OCI-LY1 (cell line): ENCODE data around the gene CENPX.

ENCODE experiments used
- H2AFZ ChIP-seq: fragments of 200-600 bp; sonication (generic), shearing (Covaris generic); 2 replicates; pipeline ENCODE4 v1.6.0; 2014; ENCODE audit warnings: antibody characterized with exemption, mild to moderate bottlenecking, low read length
- H3F3A ChIP-seq: fragments of 200-600 bp; sonication (generic), shearing (Covaris generic); 2 replicates; pipeline ENCODE4 v1.6.0; 2014; ENCODE audit warnings: mild to moderate bottlenecking, antibody characterized with exemption, low read length, moderate library complexity; ENCODE audit not compliant: insufficient read depth
- H3K27ac ChIP-seq: fragments of 200-600 bp; sonication (generic); 2 replicates; pipeline ENCODE4 v1.5.1; 2014; ENCODE audit warnings: low read length, mixed run types, mild to moderate bottlenecking, low read depth; ENCODE audit not compliant: poor library complexity, severe bottlenecking
- H3K27me3 ChIP-seq: fragments of 200-600 bp; sonication (generic); 2 replicates; pipeline ENCODE4 v1.6.0; 2014; ENCODE audit warnings: antibody characterized with exemption, mild to moderate bottlenecking, low read length, moderate library complexity; ENCODE audit not compliant: insufficient read depth
- H3K36me3 ChIP-seq: fragments of 200-600 bp; sonication (generic); 2 replicates; pipeline ENCODE4 v1.6.1; 2014; ENCODE audit warnings: mild to moderate bottlenecking, antibody characterized with exemption, low read length, moderate library complexity, mixed read lengths; ENCODE audit not compliant: insufficient read depth
- H3K4me1 ChIP-seq: fragments of 200-600 bp; sonication (generic); 2 replicates; pipeline ENCODE4 v1.5.1; 2014; ENCODE audit warnings: mild to moderate bottlenecking, low read length, moderate library complexity; ENCODE audit not compliant: insufficient read depth, severe bottlenecking
- H3K4me2 ChIP-seq: fragments of 200-600 bp; sonication (generic), shearing (Covaris generic); 2 replicates; pipeline ENCODE4 v1.6.1; 2014; ENCODE audit warnings: low read length
- H3K4me3 ChIP-seq: fragments of 200-600 bp; sonication (generic); 2 replicates; pipeline ENCODE4 v1.5.1; 2014; ENCODE audit warnings: low read length, low read depth, mild to moderate bottlenecking, mixed read lengths; ENCODE audit not compliant: poor library complexity, severe bottlenecking
- H3K79me2 ChIP-seq: fragments of 200-600 bp; shearing (Covaris generic); 2 replicates; pipeline ENCODE4 v1.6.1; 2016; ENCODE audit warnings: mixed run types, low read length, mixed read lengths; ENCODE audit not compliant: insufficient read depth
- H3K9ac ChIP-seq: fragments of 200-600 bp; sonication (generic), shearing (Covaris generic); 2 replicates; pipeline ENCODE4 v1.6.1; 2014; ENCODE audit warnings: mild to moderate bottlenecking, low read length, mixed read lengths
- H3K9me2 ChIP-seq: fragments of 200-600 bp; sonication (generic), shearing (Covaris generic); 2 replicates; pipeline ENCODE4 v1.6.1; 2014; ENCODE audit warnings: low read depth, mild to moderate bottlenecking, low read length, mixed read lengths
- H3K9me3 ChIP-seq: fragments of 200-600 bp; shearing (Covaris generic); 2 replicates; pipeline ENCODE4 v1.6.1; 2014; ENCODE audit warnings: low read length, mixed read lengths
- H4K20me1 ChIP-seq: fragments of 200-600 bp; sonication (generic), shearing (Covaris generic); 2 replicates; pipeline ENCODE4 v1.6.0; 2016; ENCODE audit warnings: mild to moderate bottlenecking, low read length; ENCODE audit not compliant: insufficient read depth
- CTCF ChIP-seq: fragments of 200-600 bp; sonication (generic), shearing (Covaris generic); IDR thresholded peaks from 2 replicates; pipeline ENCODE4 v1.5.1; 2017; ENCODE audit warnings: mild to moderate bottlenecking, antibody characterized with exemption, low read length, moderate library complexity, mixed read lengths
- EZH2 ChIP-seq: fragments of 200-600 bp; sonication (generic), shearing (Covaris generic); IDR thresholded peaks from 2 replicates; pipeline ENCODE4 v1.8.0; 2017; ENCODE audit warnings: borderline replicate concordance, mixed run types, mild to moderate bottlenecking, antibody characterized with exemption, low read length, moderate library complexity, mixed read lengths

CENPX gene

GRCh38 chr17:82009413-82009812, 13.3 kb downstream of the CENPX start:
- Histone ChIP-seq H3K36me3 (no peaks in the 10 kb centered on the region; the same call in 1 of the 2 replicates), H3K9me2 (no peaks in the 10 kb centered on the region), H3K9me3 (no peaks in the 10 kb centered on the region), H3K4me2 (no peak overlapping the region), H3K9ac (no peak overlapping the region), H3K27me3 (no peaks in the 10 kb centered on the region; the same call in 1 of the 2 replicates), H4K20me1 (no peaks in the 10 kb centered on the region), H3K79me2 (no peaks in the 10 kb centered on the region), H3F3A (no peaks in the 10 kb centered on the region), H3K27ac (no peak overlapping the region), H3K4me1 (no peaks in the 10 kb centered on the region), H2AFZ (no peak overlapping the region), H3K4me3 (no peak overlapping the region)
- TF ChIP-seq EZH2 (no peak), CTCF (no peak)

- H3K4me1 ChIP-seq = no peaks in the 10 kb centered on the region
- no peak overlapping the region for H2AFZ ChIP-seq
- H3K4me3 ChIP-seq = no peak overlapping the region
- H3F3A ChIP-seq = no peaks in the 10 kb centered on the region
- H3K9ac ChIP-seq = no peak overlapping the region
- no peak overlapping the region for H3K4me2 ChIP-seq
- TF ChIP-seq CTCF = no peak
- TF ChIP-seq EZH2 = no peak
- H3K9me2 ChIP-seq = no peaks in the 10 kb centered on the region
- no peak overlapping the region for H3K27ac ChIP-seq
- no peaks in the 10 kb centered on the region for H3K9me3 ChIP-seq
- H3K36me3 ChIP-seq = no peaks in the 10 kb centered on the region; the same call in 1 of the 2 replicates
- no peaks in the 10 kb centered on the region for H3K79me2 ChIP-seq
- no peaks in the 10 kb centered on the region for H4K20me1 ChIP-seq
- no peaks in the 10 kb centered on the region; the same call in 1 of the 2 replicates for H3K27me3 ChIP-seq
Observed at GRCh38 chr17:82008941-82009405, 13.7 kb downstream of the CENPX start.

GRCh38 chr17:82008258-82008940, 14.3 kb downstream of the CENPX start:
- H3K4me1 ChIP-seq = no peaks in the 10 kb centered on the region
- no peak overlapping the region for H3K27ac ChIP-seq
- H4K20me1 ChIP-seq = no peaks in the 10 kb centered on the region
- H3K4me2 ChIP-seq = no peak overlapping the region
- H3K4me3 ChIP-seq = no peak overlapping the region
- H3K36me3 ChIP-seq = no peaks in the 10 kb centered on the region; the same call in 1 of the 2 replicates
- TF ChIP-seq CTCF (no peak), EZH2 (no peak)
- no peaks in the 10 kb centered on the region; the same call in 1 of the 2 replicates for H3K27me3 ChIP-seq
- H3K79me2 ChIP-seq = no peaks in the 10 kb centered on the region
- no peaks in the 10 kb centered on the region for H3K9me2 ChIP-seq
- H3K9ac ChIP-seq = no peak overlapping the region
- H3K9me3 ChIP-seq = no peaks in the 10 kb centered on the region
- H2AFZ ChIP-seq = no peak overlapping the region
- no peaks in the 10 kb centered on the region for H3F3A ChIP-seq
